Astrocyte (in vitro differentiated cells and primary cell): ENCODE measurements around the gene CYP2A13. TPM values are rescaled to one million over a fixed set of nuclear protein-coding genes. Genes with fewer than 3 reads are reported as not detected.
"Not testable (repeated sequence)": the region's sequence is repeated elsewhere in the genome, so short reads cannot be mapped to it uniquely, and the experiment has no call there.

Experiments
- DNase-seq: peaks from one replicate; pipeline ENCODE4 v3.0.0-alpha.2; 2010; ENCODE audit warnings: low read depth
- FAIRE-seq: peaks from 2 replicates; lab custom pipeline; 2011; peaks lifted over from hg19 to GRCh38; lab: Jason Lieb, UNC
- H2AFZ ChIP-seq: 2 replicates; pipeline ENCODE4 v1.6.0; 2012; ENCODE audit warnings: low read depth, low read length, inconsistent platforms
- H3K27ac ChIP-seq: 2 replicates; pipeline ENCODE4 v1.5.1; 2011; ENCODE audit warnings: low read depth, low read length, inconsistent platforms
- H3K27me3 ChIP-seq: 2 replicates; pipeline ENCODE4 v1.6.0; 2011; ENCODE audit warnings: low read length, inconsistent platforms; ENCODE audit not compliant: insufficient read depth
- H3K36me3 ChIP-seq: 2 replicates; pipeline ENCODE4 v1.5.1; 2011; ENCODE audit warnings: low read length, inconsistent platforms; ENCODE audit not compliant: insufficient read depth
- H3K4me1 ChIP-seq: 2 replicates; pipeline ENCODE4 v1.5.1; 2011; ENCODE audit warnings: low read length, inconsistent platforms; ENCODE audit not compliant: insufficient read depth
- H3K4me2 ChIP-seq: 2 replicates; pipeline ENCODE4 v1.6.0; 2012; ENCODE audit warnings: low read length, inconsistent platforms
- H3K4me3 ChIP-seq: 2 replicates; pipeline ENCODE4 v1.5.1; 2011; ENCODE audit warnings: low read depth, mild to moderate bottlenecking, low read length, inconsistent platforms; ENCODE audit not compliant: insufficient read depth
- H3K79me2 ChIP-seq: 2 replicates; pipeline ENCODE4 v1.6.0; 2012; ENCODE audit warnings: mild to moderate bottlenecking, low read length, inconsistent platforms; ENCODE audit not compliant: insufficient read depth
- H3K9ac ChIP-seq: 2 replicates; pipeline ENCODE4 v1.6.0; 2012; ENCODE audit warnings: mild to moderate bottlenecking, low read length, inconsistent platforms
- H3K9me3 ChIP-seq: 2 replicates; pipeline ENCODE4 v1.5.1; 2012; ENCODE audit warnings: low read depth, mild to moderate bottlenecking, low read length, inconsistent platforms; ENCODE audit not compliant: insufficient read depth
- H4K20me1 ChIP-seq: 2 replicates; pipeline ENCODE4 v1.6.0; 2012; ENCODE audit warnings: low read length, inconsistent platforms; ENCODE audit not compliant: insufficient read depth
- H3K27ac Mint-ChIP-seq: one replicate; pipeline ENCODE4 v1.8.0; 2021; ENCODE audit warnings: mild to moderate bottlenecking, mixed read lengths; ENCODE audit not compliant: unreplicated experiment
- H3K27me3 Mint-ChIP-seq: one replicate; pipeline ENCODE4 v1.8.0; 2021; ENCODE audit warnings: low read depth, mixed read lengths; ENCODE audit not compliant: unreplicated experiment
- H3K36me3 Mint-ChIP-seq: one replicate; pipeline ENCODE4 v1.8.0; 2021; ENCODE audit warnings: low read depth, mixed read lengths; ENCODE audit not compliant: unreplicated experiment
- H3K4me1 Mint-ChIP-seq: one replicate; pipeline ENCODE4 v1.8.0; 2021; ENCODE audit warnings: low read depth, mixed read lengths; ENCODE audit not compliant: unreplicated experiment
- H3K4me3 Mint-ChIP-seq: one replicate; pipeline ENCODE4 v1.8.0; 2021; ENCODE audit warnings: mild to moderate bottlenecking, moderate library complexity, mixed read lengths; ENCODE audit not compliant: unreplicated experiment
- H3K9me3 Mint-ChIP-seq: one replicate; pipeline ENCODE4 v1.8.0; 2021; ENCODE audit warnings: mild to moderate bottlenecking, mixed read lengths; ENCODE audit not compliant: unreplicated experiment
- EZH2 ChIP-seq: IDR thresholded peaks from 2 replicates; pipeline ENCODE4 v1.6.1; 2012; ENCODE audit warnings: mild to moderate bottlenecking, low read length, inconsistent platforms; ENCODE audit not compliant: insufficient read depth
- total RNA-seq: library from RNA; stranded (reverse); gene quantifications from 2 replicates; pipeline ENCODE4 v1.2.1, GENCODE V29; 2021
- TF ChIP-seq, protein P1 (sequence below): IDR thresholded peaks from 2 replicates; pipeline ENCODE4 v1.5.1; 2011; ENCODE audit warnings: low read depth, mild to moderate bottlenecking, inconsistent platforms, low read length, moderate library complexity; ENCODE audit not compliant: insufficient read depth

The CYP2A13 gene
- total RNA-seq, 1 donor from 2014 or later: not detected

DNA sequence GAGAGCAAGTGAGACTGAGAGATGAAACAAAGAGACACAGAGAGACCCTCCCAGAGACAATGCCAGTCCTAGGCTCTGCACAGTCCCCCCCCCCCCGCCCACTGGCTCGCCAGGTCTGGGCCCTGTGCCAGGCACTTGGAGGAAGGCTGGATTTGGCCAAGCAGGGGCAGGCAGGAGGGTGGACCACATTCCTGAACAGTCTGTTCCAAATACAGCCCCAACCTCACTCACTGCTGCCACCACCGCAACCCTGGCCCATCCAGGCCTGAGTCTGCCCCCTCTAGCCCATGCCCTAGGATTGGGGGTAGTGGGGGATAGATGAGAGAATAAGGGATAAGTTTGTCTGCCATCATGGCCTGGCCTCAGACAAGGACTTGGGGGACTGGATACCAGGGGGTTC, 45.0 kb downstream of the CYP2A13 start:
- no peak for FAIRE-seq
- H3K4me2 ChIP-seq: no peak overlapping the region
- no peak overlapping the region for H3K9ac ChIP-seq
- no peak for TF ChIP-seq EZH2
- TF ChIP-seq, protein P1, sequence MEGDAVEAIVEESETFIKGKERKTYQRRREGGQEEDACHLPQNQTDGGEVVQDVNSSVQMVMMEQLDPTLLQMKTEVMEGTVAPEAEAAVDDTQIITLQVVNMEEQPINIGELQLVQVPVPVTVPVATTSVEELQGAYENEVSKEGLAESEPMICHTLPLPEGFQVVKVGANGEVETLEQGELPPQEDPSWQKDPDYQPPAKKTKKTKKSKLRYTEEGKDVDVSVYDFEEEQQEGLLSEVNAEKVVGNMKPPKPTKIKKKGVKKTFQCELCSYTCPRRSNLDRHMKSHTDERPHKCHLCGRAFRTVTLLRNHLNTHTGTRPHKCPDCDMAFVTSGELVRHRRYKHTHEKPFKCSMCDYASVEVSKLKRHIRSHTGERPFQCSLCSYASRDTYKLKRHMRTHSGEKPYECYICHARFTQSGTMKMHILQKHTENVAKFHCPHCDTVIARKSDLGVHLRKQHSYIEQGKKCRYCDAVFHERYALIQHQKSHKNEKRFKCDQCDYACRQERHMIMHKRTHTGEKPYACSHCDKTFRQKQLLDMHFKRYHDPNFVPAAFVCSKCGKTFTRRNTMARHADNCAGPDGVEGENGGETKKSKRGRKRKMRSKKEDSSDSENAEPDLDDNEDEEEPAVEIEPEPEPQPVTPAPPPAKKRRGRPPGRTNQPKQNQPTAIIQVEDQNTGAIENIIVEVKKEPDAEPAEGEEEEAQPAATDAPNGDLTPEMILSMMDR: no peak
- no peaks in the 10 kb centered on the region for H3K4me1 ChIP-seq
- Mint-ChIP-seq H3K4me1 (no peaks in the 10 kb centered on the region), H3K36me3 (peaks cover 3% of the 10 kb centered on the region), H3K4me3 (no peak overlapping the region), H3K9me3 (peaks cover 10% of the 10 kb centered on the region), H3K27ac (no peak overlapping the region), H3K27me3 (peaks cover 67% of the 10 kb centered on the region)
- H3K27me3 ChIP-seq: peaks cover 3% of the 10 kb centered on the region
- H2AFZ ChIP-seq: no peak overlapping the region
- H3K9me3 ChIP-seq: no peaks in the 10 kb centered on the region
- H3K79me2 ChIP-seq: no peaks in the 10 kb centered on the region
- no peak for DNase-seq
- no peak overlapping the region for H3K27ac ChIP-seq
- H4K20me1 ChIP-seq: no peaks in the 10 kb centered on the region
- H3K36me3 ChIP-seq: no peaks in the 10 kb centered on the region
- H3K4me3 ChIP-seq: no peak overlapping the region

- TF ChIP-seq, protein P1: no peak
- TF ChIP-seq EZH2: no peak
- Histone ChIP-seq H3K4me3 (no peak overlapping the region), H2AFZ (no peak overlapping the region), H3K9ac (no peak overlapping the region), H3K27me3 (peaks cover 3% of the 10 kb centered on the region), H4K20me1 (no peaks in the 10 kb centered on the region), H3K27ac (no peak overlapping the region), H3K36me3 (no peaks in the 10 kb centered on the region), H3K4me2 (no peak overlapping the region), H3K4me1 (no peaks in the 10 kb centered on the region), H3K79me2 (no peaks in the 10 kb centered on the region), H3K9me3 (no peaks in the 10 kb centered on the region)
- H3K4me1 Mint-ChIP-seq: no peaks in the 10 kb centered on the region
- H3K27me3 Mint-ChIP-seq: peaks cover 61% of the 10 kb centered on the region
- H3K27ac Mint-ChIP-seq: no peak overlapping the region
- no peak overlapping the region for H3K4me3 Mint-ChIP-seq
- DNase-seq: no peak
- H3K9me3 Mint-ChIP-seq: peaks cover 10% of the 10 kb centered on the region
- FAIRE-seq: no peak
- H3K36me3 Mint-ChIP-seq: peaks cover 3% of the 10 kb centered on the region
These were observed 46.4 kb downstream of the CYP2A13 start for GRCh38 chr19:41134616-41135015.

DNA sequence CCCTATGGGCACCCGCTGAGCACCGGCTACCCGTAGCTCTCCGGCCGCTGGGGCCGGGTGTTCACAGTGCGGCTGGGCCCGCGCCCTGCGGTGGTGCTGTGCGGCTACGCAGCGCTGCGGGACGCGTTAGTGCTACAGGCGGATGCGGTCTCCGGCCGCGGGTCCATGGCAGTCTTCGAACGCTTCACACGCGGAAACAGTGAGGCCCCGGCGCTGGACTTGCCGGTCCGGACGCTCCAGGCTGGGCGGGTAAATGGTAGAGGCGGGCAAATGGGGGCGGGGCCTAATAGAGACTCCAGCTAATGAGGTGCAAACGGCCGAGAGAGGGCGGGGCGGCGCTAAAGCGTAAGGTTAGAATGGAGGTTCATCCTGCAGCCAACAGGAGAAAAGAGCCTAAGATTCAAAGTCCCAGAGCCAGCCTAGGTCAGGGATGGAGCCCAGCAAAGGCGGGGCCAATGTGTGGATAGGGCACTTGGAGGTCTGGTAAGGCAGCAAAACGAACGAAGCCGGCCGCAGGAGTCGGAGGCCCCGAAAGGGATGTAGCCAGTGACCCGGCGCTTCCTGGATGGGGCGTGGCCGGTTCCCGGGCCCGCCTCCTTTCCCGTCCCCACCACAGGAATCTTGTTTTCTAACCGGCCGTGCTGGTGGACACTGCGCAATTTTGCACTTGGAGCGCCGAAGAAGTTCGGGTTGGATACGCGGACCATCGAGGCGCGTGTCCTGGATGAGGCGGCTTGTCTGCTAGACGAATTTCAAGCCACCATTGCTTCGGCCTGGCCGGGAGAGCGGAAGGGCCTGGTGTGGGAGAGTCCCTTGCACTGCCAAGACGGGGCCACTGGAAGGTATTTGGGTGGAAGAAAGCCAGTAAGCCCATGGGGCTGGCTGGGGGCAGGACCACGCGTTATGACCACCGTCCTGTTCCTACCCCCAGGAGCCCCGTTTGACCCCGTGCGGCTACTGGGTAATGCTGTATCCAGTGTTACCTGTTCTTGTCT, 47.4 kb downstream of the CYP2A13 start:
- H3K9me3 Mint-ChIP-seq, FAIRE-seq, H3K9me3 ChIP-seq, H3K36me3 Mint-ChIP-seq, H3K79me2 ChIP-seq, H3K27ac Mint-ChIP-seq, H3K36me3 ChIP-seq, H3K4me1 Mint-ChIP-seq, H3K27me3 ChIP-seq, H4K20me1 ChIP-seq, H3K9ac ChIP-seq, H3K4me1 ChIP-seq, H3K27ac ChIP-seq: not testable (repeated sequence)
- peak overlapping the region; percentile 78 for H2AFZ ChIP-seq
- peak; percentile 12 for DNase-seq
- Mint-ChIP-seq H3K4me3 (peak overlapping the region; percentile 75), H3K27me3 (peaks cover 58% of the 10 kb centered on the region)
- H3K4me3 ChIP-seq: peak overlapping the region; percentile 39
- H3K4me2 ChIP-seq: peak overlapping the region; percentile 76
